NCI-H526 (cell line): ENCODE data around the gene SLC9A1.
"Not testable (repeated sequence)": the region's sequence is repeated elsewhere in the genome, so short reads cannot be mapped to it uniquely, and the experiment has no call there.

Source experiments
- DNase-seq, 2 experiments: peaks; one replicate each; lab custom pipeline; 2025; lab: John Stamatoyannopoulos, UW

Gene SLC9A1

DNA sequence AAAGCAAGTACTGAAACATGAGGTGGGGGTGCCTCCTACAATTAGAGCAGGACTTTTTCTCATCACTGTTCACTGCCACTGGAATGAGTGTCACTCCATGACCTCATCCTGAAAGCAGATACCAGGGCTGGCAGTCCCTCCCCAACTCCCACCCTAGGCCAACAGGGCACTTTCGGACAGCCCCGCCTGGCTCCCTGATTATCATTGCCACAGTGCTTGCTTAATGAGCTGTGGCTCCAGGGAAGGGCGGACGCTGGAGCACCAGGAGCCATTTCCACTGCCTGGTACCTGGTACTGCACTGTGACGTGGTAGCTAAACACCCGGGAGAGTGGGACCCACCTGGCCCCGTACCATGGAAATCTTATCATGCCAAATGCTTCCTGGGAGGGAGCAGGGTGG lies 22.3 kb downstream of the SLC9A1 start:
- DNase-seq = no peak

DNA sequence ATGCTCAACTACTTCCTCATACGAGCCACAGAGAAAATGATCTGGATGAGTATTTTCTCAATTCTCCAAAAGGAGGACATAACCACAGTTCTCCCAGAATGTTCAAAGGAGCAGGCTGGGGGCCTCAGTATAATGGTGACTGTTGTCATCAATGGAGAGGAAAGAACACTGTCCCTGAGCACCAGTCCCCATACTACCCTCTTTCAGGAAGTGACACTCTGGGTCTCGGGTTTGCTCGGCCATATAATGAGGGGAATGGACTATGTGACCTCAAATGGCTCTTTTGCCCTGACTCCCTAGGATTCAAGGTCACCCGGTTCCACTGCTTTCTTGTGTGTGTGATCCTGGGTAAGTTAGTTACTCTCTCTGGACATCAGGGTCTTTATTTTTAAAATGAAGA lies 22.8 kb downstream of the SLC9A1 start:
- DNase-seq = no peak

DNA sequence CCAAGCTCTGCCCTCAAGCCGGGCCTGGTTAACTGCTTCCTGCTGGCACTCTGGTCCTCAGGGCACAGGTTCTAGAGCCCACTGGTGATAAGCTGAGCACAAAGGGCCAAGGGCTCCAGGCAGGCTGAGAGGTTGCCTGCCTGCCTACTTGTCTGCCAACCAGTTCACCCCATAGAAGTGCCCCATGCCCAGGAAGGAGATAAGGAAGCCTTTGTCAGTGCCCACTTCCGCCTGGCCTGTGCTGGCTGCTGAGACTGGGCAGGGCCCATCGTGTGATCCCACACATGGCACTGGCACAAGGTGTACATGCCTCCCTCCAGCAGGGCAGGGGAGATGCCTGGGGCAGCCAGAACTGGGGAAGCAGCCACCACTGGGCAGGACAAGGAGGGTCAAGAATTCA lies 24.1 kb downstream of the SLC9A1 start:
- DNase-seq = no peak

DNA sequence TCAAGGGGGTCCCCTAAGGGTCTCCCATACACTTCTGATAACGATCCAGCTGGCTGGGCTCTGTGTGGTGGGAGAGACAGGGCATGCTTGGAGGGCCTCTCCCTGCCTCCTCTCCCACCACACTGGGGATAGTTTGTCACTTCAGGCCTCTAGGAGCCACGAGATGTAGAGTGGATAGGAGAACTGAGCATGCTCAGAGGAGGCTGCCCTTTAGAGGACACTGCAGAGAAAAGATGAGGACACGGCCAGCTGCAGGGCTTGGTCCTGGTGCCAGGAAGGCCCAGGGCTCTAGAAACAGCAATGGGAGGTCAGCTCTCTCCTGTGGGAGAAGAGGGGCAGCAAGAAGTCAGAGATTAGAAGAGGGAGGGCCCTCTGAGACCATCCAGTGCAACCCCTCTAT lies 25.7 kb downstream of the SLC9A1 start:
- DNase-seq = no peak

DNA sequence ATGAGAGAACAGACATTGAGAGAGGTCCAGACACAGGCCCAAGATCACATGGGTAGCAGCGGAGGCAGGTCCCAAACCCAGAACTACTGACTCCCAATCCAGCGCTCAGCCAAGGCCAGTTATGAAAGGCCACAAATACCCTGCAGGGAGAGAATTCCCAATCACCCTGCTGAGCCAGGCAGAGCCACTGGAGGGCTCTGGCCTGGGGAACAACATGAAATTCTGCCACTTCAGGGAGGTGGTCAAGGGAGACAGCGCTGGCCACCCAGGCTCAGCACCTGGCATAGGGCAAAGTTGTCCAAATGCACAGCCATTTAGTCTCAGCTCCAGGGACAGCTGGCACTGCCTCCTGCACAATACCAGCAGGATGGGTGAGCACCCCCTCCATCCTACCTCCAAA lies 27.5 kb downstream of the SLC9A1 start:
- DNase-seq = no peak

DNA sequence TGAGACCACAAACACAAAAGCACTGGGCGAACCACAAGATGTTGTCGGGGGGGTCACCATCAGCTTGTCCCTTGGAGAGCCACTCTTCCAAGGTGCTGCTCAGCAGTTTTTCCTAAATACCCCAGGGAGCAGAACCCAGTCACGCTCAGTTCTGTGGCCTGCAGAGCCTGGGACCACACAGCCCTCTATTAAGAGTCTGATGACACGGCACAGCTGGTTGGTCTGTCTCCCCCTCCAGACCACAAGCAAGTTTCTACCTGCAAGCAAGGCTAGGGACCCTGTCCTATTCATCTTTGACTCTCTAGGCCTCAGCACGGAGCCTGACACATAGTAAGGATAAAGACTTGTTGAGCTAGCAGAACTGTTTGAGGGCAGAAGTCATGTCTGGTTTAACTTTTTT lies 28.5 kb downstream of the SLC9A1 start:
- no peak for DNase-seq

DNA sequence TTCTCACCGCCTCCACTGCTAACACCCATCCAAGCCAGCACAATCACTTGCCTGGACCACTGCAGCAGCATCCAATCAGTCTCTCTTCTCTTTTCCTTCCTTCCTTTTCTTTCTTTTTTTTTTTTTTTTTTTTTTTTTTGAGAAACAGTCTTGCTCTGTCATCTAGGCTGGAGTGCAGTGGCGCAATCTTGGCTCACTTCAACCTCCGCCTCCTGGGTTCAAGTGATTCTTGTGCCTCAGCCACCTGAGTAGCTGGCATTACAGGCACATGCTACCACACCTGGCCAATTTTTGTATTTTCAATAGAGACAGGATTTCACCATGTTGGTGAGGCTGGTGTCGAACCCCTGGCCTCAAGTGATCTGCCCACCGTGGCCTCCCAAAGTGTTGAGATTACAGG lies 29.8 kb downstream of the SLC9A1 start:
- not testable (repeated sequence) for DNase-seq

DNA sequence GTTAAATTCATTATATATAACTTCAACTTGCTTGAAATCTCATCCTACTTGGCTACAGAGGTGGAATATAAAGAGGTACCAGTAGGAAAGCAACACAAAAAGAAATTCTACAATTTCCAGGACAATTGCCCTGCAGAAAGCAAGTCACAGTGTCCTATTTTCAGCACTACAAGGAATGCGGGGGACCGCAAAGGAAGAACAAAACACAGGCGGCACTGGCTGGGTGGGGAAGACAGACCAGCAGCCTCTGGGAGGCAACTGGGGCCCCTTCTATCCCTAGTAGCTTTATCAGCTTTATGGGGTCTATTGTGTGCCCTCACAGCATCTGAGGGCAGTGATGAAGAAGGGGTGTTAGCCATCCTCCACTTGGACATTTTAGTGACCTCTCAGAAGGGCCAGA lies 30.5 kb downstream of the SLC9A1 start:
- no peak for DNase-seq

DNA sequence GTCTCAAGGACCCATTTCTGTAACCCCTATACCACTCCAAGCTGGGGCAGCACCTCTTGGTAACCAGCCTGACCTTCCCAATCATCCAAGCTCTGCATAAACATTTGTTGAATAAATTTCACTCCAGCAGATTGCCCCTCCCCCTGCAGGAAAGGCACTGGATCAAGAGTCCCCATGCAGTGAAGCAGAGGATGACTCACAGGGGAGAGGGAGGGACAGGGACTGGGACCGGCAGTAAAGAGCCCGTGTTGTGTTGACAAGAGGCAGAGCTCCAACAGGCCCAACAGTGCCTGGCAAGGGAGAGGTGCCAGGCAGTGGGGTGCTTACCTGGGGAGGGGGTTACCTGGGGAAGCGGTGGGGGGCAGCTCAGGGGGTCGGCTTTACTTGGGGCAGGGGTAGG lies 32.3 kb downstream of the SLC9A1 start:
- peak in 1 of 2 experiments; percentile 19 for DNase-seq

DNA sequence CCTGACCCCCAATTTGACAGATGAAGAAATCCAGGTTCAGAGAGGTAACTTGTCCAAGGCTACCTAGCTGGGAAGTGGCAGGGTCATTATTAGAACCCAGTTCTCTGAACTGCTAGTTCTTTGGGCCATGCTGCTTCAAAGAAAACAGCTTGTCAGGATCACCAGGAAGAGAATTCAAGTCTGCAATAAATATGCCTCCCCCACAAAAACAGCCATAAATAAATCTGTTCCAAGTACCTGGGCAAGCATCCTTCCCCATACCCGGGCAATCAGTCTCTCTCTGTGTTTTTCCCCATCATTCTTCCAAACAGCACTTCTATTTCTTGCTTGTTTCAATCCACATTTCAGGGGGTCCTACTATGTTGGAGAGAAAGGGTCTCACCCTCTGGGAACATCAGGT lies 34.1 kb downstream of the SLC9A1 start:
- no peak for DNase-seq

DNA sequence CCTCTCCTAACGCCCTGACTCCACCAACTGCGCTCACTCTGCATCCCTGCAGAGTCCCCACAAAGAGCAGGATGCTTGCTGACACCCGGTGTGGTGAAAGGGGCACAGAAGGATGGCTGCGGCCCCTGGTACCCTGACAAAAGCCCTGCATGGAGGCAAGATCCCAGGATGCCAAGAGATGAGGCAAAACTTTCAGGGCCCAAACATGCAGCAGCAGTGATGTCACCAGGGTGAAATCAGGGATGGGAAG lies 36.6 kb downstream of the SLC9A1 start:
- DNase-seq = no peak

DNA sequence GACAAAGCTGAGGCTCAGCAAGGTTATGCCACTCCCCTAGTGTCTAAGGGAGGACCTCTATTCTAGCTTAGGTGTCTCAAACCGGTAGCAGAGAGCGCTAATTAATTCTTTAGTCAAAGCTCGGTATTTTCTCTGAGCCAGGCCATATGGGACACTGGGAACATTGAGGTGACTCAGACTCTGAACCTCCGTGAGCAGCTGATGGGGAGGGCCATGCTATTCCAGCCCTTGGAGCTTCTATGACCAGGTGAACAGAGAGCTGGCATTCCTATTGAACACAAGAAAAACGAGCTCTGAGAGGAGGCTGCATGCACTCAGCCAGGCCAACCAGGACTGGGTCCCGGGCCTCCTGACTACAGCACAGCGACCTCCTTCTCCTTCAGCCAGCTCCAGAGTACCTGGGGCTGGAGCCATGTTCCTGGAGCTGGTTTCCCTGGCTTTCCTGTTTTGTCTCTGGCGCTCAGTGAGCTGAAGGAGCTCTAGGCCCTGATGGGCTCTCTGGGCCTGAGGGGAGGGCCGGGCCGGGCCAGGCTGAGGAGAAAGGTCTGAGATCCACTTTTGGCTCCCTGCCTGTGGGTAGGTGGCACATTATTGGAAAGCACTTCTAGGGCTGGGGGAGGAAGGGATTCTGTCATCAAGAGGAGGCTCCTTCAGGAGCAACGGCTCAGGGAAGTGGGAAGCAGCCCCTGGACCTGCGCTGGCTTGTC lies 37.0 kb downstream of the SLC9A1 start:
- DNase-seq = no peak

DNA sequence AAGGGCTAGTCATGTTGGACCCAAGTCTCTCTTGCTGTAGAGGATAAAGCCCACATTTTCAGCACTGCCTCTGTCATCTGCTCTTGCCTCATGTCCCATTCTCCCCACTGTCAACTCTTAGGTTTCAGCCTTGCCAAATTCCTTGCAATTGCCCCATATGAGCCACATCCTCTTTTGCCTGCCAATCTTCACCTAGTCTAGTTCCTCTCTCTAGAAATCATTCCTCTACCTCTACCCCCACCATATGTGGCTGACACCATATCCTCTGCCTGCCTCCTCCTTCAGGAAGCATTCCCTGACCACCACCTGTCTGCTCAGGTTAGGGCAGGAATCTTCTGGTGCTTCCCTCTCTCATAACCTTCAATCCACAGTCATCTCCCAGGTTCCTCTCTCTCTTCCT lies 38.2 kb downstream of the SLC9A1 start:
- DNase-seq = no peak

DNA sequence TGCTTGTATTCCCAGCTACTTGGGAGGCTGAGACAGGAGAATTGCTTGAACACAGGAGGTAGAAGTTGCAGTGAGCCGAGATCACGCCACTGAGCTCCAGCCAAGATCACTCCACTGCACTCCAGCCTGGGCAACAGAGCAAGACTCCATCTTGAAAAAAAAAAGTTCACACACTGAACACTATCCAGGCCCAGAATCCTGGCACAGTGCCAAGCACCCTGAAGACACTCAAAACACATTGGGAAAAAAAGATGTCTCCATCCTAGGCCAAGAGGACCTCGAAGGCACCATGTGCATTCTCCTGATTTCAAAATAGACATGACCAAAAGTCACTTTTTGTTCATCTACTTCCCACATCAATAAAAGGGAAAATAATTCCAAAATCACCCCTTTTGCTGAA lies 38.7 kb downstream of the SLC9A1 start:
- DNase-seq = no peak

DNA sequence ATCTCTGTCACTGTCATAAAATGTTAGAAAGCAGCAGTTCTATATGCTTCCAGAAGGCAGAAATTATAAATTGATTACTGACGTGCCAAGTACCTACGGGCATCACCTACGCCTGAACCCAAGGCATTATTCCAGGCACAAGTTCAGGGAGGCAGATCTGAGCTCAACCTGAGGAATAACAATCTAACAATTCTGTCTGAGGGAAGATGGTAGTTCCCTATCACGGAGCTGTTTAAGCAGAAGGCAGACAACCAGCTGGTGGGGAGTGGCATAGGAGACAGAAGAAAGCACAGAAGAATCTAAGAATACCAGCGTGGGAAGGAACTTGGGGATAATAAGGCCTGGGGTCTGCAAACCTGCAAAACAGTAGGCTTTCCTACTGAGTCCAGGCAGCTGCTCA lies 40.4 kb downstream of the SLC9A1 start:
- DNase-seq = no peak

DNA sequence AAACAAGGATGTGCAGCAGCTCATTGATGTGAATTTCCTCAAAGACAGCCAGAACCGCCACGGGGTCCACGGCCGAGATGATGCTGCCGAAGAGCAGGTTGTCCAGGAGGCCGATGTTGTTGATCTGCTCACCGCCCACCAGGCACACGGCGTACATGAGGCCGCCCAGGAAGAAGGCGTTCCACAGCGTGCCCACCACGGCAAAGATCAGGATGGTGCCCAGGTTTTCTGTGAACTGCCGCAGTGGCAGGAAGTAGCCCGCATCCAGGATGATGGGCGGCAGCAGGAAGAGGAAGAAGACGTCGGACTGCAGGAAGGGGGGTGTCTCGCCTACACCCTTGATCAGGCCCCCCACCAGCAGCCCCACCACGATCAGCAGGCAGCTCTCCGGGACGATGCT lies 41.1 kb downstream of the SLC9A1 start:
- no peak for DNase-seq

DNA sequence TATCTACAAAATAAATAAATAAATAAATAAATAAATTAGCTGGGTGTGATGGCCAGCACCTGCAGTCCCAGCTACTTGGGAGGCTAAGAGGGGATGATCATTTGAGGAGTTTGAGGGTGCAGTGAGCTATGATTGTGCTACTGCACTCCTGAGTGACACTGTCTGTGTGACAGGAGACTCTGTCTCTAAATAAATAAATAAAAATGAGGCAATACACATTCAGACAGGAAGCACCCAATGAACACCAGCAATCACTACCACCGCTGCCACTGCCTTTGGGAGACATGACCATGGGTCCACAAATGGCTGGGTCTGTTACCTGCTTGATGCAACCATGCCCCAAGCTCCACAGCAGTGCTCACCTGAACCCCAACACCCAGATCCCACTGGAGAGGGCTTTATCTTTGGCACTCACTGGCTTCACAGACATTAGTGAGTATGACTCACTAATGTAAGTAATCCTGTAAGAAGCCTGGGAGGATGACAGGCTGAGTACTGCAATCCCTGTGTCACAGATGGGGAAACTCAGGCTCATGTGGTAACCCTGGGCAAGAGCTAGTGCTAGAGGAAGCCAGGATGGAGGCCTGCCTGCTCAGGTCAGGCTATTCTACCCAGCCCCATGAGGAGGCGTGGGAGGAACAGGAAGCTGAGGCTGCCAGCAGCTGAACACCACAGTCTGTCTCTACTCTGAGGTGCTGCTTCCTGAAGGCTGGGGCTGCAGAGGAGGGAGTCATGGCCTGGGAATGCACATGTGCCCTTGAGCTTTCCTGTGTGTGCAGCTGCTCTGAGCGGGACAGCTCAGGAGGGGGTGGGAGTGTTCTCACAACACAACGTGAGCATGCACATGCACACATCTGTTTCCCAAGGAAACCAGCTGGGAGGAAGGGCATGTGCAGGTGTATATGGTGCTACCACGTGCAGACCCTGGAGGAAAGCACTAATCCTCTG lies 43.0 kb downstream of the SLC9A1 start:
- DNase-seq = no peak

DNA sequence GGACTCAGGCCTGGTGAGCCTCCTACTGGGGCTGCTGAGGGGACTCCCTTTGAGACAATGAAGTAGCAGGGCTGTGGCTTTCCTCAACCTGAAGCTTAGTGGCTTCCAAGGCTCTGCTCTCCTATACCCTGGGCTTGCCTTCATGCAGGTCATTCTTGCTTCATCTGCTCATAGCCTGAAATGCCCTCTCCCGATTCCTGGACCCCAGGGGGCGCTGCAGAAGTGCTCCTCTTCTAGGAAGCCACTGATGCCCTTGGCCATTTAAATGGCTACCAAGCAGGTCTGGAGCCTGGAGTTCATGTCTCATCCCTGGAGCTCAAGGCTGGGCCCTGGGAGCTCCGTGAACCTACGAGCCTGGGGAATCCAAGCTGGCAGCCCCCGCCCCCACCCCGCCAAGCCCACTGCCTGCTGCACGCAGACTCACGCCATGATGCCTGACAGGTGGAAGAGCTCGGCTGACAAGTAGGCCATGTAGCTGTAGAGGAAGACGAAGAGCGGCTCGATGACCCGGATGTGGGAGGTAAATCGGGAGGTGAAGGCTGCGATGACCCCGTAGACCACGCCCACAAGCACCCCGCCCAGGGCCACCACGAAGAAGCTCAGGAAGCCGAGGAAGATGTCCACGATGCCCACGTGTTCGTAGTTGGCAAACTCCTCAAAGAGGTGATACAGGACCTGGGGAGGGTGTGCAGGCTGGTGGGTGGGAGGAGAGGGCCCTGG lies 45.7 kb downstream of the SLC9A1 start:
- DNase-seq = peak in 1 of 2 experiments; percentile 28

DNA sequence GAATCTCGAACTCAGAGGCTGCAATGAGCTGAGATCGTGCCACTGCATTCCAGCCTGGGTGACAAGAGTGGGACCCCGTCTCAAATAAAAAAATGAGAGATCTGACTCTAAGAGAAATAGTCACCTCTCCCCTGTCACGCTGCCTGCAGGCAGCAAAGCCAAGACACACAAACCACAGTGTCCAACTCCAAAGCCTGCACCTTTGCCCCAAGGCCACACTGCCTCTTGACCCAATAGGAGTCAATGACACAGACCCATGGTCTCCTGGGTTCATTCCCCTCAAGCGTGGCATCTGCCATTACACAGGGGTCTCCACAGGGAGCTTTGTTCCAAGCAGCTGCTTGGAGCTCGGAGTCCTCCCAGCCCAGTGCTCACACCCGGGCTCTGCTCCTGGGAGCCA lies 46.3 kb downstream of the SLC9A1 start:
- no peak for DNase-seq

DNA sequence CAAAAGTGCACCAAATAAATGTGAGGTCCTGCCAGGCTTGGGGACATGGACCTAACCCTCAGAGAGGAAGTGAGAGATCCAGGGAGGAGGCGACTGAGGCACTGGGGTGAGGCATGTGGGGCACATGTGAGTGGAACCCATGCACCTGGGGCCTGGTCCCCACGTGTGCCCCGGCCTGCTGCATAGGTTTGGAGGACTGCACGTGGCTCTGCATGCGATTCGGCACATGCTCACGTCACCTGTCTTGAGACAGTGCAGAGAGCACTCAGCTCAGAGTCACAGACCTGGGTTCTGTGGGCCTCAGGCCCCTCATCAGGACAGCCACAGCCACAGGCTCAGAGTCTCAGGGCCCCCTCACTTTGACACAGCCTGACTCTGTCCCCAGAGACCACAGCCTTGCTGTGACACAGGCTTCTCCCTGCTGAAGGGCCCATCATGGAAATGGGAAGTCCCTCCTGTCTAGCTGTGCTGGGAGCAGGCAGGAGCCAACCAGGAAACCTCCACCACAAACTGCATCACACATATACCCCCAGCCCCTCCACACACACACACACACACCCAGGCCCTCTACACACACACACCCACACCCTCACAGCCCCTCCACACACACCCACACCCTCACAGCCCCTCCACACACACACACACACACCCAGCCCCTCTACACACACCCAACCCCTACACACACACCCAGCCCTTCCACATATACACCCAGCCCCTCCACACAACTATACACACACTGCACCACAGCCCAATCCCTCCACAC lies 48.2 kb downstream of the SLC9A1 start:
- no peak for DNase-seq

DNA sequence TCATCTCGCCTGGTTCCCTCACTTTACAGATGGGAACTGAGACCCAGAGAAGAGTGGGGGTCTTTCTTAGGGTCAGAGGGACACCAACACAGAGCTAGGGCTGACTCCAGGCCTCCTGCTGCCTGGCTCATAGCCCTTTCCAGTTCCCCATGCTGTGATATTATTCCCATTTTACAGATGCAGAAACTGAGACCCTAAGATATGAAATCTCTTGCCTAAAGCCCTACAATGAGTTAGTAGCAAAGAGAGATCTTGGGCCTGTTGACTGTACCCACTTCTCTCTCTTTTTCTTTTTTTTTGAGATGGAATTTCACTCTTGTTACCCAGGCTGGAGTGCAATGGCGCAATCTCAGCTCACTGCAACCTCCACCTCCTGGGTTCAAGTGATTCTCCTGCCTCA lies 49.9 kb downstream of the SLC9A1 start:
- no peak for DNase-seq

DNA sequence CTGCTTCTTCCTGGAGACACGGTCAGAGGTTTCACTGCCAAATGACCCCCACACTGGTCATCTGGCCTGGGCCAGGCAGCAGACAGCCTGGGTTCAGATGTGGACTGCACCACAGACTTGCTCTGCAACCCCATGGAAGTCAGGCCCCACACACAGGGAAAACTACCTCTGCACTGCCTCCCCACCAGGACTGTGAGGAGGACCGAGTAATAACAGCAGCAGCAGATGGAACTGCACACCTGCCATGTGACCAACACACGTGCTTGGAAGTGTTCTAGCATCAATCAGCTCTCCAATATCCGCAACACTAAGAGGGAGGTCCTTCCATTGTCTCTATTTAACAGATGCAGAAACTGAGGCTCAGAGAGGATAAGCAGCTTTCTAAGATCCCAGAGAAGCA lies 51.4 kb downstream of the SLC9A1 start:
- no peak for DNase-seq
